Cerebellar cortex (tissue), 1 donor: ENCODE results near the gene LCNL1.
A peak's percentile ranks its signal among the peaks of the same experiment; 100 is the strongest.

Experiments
- DNase-seq: peaks from one replicate; pipeline ENCODE4 v3.0.0-alpha.2; 2015; ENCODE audit warnings: low spot score

LCNL1 gene

GRCh38 chr9:136982232-136983051 lies at the start of gene LCNL1:
Gene LCNL1 (plus strand): TSS chr9:136982993. CDS start chr9:136983587, 594 bp downstream.
- DNase-seq: no peak

DNA sequence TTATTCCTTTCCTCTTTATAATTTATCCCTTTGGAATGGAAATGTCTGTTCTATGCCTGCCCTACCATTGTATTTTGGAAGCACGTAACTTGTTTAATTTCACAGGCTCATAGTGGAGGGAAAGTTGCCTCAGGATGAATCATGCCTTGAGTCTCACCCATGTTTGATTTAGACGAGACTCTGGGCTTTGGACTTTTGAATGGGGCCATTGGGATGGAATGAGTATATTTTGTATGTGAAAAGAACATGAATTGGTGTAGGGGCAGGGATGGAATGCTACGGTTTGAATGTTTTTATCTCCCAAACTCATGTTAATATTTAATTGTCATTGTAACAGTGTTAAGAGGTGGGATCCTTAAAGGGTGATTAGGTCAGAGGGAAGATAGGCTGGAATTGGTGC lies 48.5 kb upstream of the LCNL1 start:
- DNase-seq: no peak

DNA sequence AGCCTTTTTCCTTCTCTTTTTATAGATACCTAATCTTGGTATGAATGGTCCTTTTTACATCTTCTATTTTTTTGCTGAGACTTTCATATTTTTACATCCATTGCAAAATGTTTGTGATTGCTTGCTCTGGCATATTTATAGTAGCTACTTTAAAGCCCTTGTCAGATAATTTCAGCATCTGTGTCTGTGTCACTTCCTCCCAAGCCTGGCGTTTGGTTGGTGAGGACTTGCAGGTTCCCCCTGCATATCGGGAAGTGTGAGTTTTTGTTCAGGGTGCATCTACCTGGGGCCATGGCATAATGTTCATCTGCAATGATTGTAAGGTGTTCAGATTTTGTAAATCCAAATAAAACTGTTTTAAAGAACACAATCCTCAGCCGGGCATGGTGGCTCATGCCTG lies 47.1 kb upstream of the LCNL1 start:
- DNase-seq: no peak

DNA sequence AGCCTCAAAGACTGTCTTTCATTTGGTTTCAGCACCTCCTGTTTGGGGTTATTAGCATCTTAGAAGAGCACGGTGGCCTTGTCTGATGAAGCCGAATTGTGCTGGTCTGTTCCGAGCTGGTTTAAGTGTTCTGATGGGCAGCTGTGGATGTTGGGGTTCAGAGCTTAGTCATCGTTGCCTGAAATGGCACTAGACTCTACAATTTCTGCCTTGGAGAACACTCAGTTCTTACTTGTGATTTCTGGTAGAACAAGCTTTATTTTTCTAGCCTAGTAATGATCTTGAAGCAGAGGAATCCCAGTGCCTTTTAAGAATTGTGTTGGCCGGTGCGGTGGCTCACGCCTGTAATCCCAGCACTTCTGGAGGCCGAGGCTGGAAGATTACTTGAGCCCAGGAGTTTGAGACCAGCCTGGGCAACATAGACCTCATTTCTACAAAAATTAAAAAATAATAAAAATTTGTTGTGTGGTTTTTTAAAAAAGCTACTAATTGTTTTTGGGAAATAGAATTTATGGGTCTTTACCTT lies 46.1 kb upstream of the LCNL1 start:
- no peak for DNase-seq

DNA sequence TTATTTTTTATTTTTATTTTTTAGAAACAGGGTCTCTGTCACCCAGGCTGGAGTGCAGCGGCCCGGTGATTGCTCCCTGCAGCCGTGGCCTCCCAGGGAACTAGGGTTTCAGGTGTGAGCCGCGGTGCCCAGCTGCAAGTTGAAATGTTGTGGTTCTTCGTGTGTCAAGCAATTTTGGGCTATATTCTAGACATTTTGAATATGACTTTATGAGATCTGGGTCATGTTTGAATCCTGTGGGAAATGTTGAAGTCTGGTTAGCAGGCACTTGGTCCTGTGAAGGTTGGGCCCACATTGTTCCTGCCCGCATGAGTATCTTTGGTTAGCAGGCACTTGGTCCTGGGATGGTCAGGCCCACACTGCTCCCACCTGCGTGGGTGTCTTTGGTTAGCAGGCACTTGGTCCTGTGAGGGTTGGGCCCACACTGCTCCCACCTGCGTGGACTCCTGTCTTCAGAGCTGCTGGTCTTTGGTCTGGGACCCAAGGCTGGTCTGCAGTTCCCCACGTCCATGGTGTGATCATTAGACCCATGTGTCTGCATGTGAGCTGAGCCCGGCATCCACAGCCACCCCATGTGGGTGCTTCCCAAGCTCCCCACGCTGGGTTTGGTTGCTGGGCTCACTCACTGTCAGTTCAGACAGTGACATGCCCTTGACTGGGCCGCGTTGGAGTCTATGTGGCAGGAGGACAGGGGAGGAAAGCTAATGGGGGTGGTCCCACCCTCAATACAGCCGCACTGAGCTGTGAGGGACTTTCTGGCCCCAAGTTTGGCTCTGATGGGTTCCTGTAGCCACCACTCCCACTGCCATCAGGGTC lies 45.4 kb upstream of the LCNL1 start:
- no peak for DNase-seq

- DNase-seq: no peak
These were observed 43.3 kb upstream of the LCNL1 start for GRCh38 chr9:136939431-136939995.

DNA sequence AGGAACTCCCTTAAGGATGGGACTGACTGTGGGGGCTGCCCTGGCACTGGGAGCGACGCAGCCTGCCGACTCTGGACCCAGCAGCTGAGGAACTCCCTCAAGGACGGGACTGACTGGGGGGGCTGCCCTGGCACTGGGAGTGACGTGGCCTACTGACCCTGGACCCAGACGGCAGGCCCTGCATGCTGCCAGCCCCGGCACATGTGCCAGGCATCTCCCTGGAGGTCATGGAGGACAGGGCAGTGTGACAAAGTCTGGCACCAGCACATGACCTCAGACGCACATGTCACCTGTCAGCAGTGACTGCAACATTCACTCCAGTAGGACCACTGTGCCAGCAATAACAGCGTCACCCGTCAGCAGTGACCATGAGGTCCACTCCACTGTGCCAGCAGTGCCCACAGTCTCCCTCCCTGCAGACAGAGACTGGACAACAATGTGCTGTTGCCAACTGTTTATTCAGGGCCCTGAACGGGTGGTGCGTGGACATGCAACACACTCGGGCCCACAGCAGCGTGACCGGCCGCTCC lies 42.7 kb upstream of the LCNL1 start:
- DNase-seq: peak; percentile 58

DNA sequence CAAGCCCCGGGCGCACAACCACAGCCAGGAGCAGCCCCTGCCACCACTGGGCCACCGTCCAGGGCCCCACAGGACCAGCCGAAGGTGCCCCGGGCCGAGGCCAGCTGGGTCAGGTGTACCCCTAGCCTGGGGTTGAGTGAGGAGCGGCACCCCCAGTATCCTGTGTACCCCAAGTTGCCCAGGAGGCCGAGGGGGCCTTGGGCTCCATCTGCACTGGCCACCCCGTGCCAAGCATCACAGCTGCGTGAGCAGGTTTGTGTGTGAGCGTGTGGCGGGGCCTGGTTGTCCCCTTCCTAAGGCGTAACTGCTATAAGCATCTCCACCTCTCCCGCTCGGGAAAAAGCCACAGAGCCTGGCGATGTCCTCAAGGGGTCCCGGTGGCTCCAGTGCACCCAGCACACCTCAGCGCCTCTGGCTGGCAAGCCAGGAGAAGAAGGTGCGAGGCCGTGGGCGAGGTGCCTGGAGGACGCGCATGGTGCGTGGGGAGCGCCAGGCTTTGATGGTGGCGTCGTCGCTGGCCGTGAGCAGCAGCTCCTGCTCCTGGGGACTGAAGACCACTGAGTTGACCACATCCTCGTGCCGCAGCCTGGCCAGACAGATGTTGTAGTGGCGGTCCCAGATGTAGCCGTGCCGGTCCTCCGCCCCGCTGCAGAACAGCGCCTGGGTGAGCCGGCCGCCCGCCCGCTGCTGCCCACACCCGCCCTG lies 42.1 kb upstream of the LCNL1 start:
- no peak for DNase-seq

DNA sequence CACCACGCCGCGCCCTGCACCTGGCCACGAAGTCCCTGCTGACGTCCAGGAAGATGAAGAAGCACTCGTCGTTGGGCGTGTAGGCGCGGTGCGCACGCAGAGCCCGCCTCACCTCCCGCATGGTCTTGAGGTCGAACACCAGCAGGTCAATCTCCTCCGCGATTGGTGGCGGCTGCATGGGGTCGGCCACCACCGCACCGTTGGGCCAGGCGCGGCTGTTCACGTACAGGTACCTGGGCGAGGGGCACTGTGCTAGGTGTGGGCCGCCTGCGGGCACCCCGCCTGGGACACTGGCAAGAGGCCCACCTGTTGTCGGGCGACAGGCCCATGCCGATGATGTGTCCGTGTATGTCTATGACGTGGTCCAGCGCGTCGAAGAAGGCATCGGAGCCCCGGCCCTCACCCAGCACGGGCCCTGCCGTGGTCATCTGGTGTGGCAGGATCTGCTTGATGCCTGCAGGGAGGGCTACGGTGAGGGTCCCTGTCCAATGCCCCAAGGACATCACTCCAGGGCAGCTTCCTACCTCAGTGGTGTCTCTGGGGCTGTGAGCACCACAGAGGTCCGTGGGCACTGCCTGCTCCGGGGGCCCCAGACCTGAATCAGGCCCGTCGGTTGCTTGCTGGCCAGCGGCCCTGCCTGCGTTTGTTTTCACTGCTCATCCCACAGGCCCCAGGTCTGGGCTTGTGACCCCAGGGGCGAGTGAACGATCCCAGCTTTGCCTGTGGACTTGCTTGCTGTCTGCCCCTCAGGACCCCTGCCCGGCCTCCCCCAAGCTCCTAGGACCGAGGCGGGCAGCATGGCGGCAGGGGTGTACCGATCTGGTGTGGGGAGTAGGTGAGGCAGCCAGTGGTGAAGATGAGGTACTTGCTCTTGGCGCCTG lies 41.3 kb upstream of the LCNL1 start:
- no peak for DNase-seq

DNA sequence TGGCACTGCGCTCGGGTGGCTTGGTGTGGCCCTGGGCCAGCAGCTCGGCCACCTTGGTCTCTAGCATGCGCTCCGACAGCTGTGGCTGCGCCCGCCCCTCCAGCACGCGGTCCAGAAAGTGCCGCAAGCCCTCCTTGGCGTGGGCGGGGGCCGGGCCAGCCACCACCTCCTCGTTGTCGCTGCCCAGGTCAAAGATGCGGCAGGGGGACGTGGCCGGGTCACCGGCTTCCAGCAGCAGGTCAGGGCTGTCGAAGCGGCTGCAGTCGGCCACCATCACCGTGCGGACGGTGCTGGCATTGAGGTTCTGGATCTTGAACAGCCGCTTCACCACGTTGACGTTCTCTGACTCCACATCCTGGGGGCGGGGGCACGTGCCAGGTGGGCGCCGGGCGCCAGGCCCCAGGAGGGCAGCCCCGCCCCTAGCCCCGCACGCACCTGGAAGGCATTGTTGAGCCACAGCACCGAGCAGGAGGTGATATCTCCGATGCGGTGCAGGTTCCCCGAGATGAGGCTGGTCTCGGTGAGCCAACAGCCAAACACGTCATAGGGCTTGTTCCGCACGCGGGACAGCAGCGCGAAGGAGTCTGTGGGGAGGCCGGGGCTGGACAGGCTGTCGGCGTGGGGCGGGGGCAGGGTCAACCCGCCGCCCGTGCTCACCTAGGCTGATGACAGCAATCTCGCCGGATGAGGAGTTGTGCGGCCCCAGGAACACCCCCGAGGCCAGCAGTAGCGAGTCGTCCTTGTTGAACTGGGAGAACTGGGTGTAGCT lies 40.5 kb upstream of the LCNL1 start:
- DNase-seq: no peak

- DNase-seq: no peak
These were observed 39.9 kb upstream of the LCNL1 start for GRCh38 chr9:136942881-136943230.

DNA sequence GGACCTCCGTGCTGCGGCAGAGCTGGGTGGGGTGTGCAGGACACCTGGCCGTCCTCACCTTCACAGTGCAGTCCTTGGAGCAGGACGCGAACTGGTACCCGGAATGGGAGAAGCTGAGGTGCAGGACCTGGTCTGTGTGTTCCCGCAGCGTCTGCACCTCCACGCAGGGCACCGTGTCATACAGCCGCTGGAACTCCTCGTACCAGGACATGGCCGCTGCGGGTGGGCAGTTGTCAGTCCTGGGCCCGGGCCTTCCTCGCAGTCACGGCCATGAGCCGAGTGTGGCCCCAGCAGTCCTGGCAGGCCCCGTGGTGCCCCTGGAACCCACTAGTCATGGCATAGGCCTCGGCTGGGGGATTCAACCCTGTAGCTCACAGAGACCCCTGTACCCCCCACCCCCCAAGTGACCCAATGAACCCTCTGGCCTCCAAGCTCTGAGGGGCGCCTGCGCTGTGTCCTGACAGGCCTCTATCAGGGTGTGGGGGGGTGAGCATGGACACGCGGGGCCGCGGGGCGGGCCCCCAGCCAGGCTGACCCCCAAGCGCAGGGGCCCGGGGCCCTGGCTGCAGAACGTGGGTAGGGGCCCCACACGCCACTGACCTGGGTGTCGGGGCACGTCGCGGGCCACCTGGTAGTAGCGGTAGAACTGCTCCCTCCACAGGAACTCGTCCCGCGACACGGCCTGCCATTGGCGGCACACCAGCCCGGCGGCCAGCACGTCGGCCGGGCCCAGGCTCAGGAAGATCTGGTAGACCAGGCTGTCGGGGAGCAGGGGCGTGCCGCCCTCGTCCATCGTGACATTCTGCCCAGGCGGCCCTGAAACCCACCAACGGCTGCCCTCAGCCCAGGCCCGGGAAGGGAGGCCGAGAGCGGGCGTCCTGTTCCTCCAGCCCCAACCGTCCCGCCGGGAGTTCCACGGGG lies 39.2 kb upstream of the LCNL1 start:
- no peak for DNase-seq

- DNase-seq: no peak
These were observed 38.6 kb upstream of the LCNL1 start for GRCh38 chr9:136944212-136944518.

- DNase-seq: peak; percentile 87
These were observed 38.1 kb upstream of the LCNL1 start, which contains the start of the genes C8G and FBXW5 for GRCh38 chr9:136944519-136945332. Gene C8G (plus strand): TSS chr9:136945243. CDS start chr9:136945321, 78 bp downstream. Gene FBXW5 (minus strand): TSS chr9:136944738. CDS start chr9:136944083, 655 bp downstream.

GRCh38 chr9:136945333-136946227 lies 37.2 kb upstream of the LCNL1 start:
- no peak for DNase-seq

GRCh38 chr9:136946228-136947027 lies 36.4 kb upstream of the LCNL1 start:
- no peak for DNase-seq
